HEK293 (cell line): ENCODE measurements around the gene GAL3ST3.

ENCODE experiments used
- EGR2 ChIP-seq: fragments of 450-650 bp; formaldehyde crosslinking; IDR thresholded peaks from 2 replicates; pipeline ENCODE4 v1.5.1; 2016; ENCODE audit warnings: low read depth, missing biosample characterization, missing genetic modification characterization
- GLIS2 ChIP-seq: fragments of 450-650 bp; formaldehyde crosslinking; IDR thresholded peaks from 2 replicates; pipeline ENCODE4 v1.5.1; 2016; ENCODE audit warnings: missing biosample characterization, missing genetic modification characterization
- HOXC10 ChIP-seq: sonication (generic); formaldehyde crosslinking; IDR thresholded peaks from 2 replicates; pipeline ENCODE4 v1.8.1; 2023; ENCODE audit warnings: mild to moderate bottlenecking, missing genetic modification reagents
- MYNN ChIP-seq: fragments of 450-650 bp; formaldehyde crosslinking; IDR thresholded peaks from 2 replicates; pipeline ENCODE4 v1.5.1; 2016; ENCODE audit warnings: missing biosample characterization, missing genetic modification characterization, borderline replicate concordance
- OSR2 ChIP-seq: fragments of 450-650 bp; formaldehyde crosslinking; IDR thresholded peaks from 2 replicates; pipeline ENCODE4 v1.5.1; 2016; ENCODE audit warnings: missing biosample characterization, missing genetic modification characterization
- OVOL3 ChIP-seq: fragments of 450-650 bp; formaldehyde crosslinking; IDR thresholded peaks from 2 replicates; pipeline ENCODE4 v1.5.1; 2016; ENCODE audit warnings: missing biosample characterization, missing genetic modification characterization
- SP3 ChIP-seq: fragments of 450-650 bp; formaldehyde crosslinking; IDR thresholded peaks from 2 replicates; pipeline ENCODE4 v1.5.1; 2016; ENCODE audit warnings: missing biosample characterization, missing genetic modification characterization
- WT1 ChIP-seq: fragments of 450-650 bp; formaldehyde crosslinking; IDR thresholded peaks from 2 replicates; pipeline ENCODE4 v1.5.1; 2016; ENCODE audit warnings: missing biosample characterization, missing genetic modification characterization
- YY1 ChIP-seq: fragments of 450-650 bp; formaldehyde crosslinking; IDR thresholded peaks from 2 replicates; pipeline ENCODE4 v1.5.1; 2018; ENCODE audit warnings: missing biosample characterization, missing genetic modification characterization
- ZBTB20 ChIP-seq: fragments of 450-650 bp; formaldehyde crosslinking; IDR thresholded peaks from 2 replicates; pipeline ENCODE4 v1.5.1; 2016; ENCODE audit warnings: missing biosample characterization, missing genetic modification characterization
- ZFP37 ChIP-seq: fragments of 450-650 bp; formaldehyde crosslinking; IDR thresholded peaks from 2 replicates; pipeline ENCODE4 v1.5.1; 2016; ENCODE audit warnings: missing biosample characterization, missing genetic modification characterization
- ZFP69B ChIP-seq: fragments of 450-650 bp; formaldehyde crosslinking; IDR thresholded peaks from 2 replicates; pipeline ENCODE4 v1.5.1; 2016; ENCODE audit warnings: missing biosample characterization, missing genetic modification characterization
- ZNF112 ChIP-seq: fragments of 450-650 bp; formaldehyde crosslinking; IDR thresholded peaks from 2 replicates; pipeline ENCODE4 v1.5.0; 2017; ENCODE audit warnings: missing biosample characterization, missing genetic modification characterization
- ZNF155 ChIP-seq: fragments of 450-650 bp; formaldehyde crosslinking; IDR thresholded peaks from 2 replicates; pipeline ENCODE4 v1.5.1; 2016; ENCODE audit warnings: missing biosample characterization, missing genetic modification characterization
- ZNF2 ChIP-seq: fragments of 450-650 bp; formaldehyde crosslinking; IDR thresholded peaks from 2 replicates; pipeline ENCODE4 v1.5.1; 2016; ENCODE audit warnings: missing biosample characterization, missing genetic modification characterization
- ZNF221 ChIP-seq: fragments of 450-650 bp; formaldehyde crosslinking; IDR thresholded peaks from 2 replicates; pipeline ENCODE4 v1.5.1; 2017; ENCODE audit warnings: missing biosample characterization, missing genetic modification characterization, borderline replicate concordance
- ZNF335 ChIP-seq: fragments of 450-650 bp; formaldehyde crosslinking; conservative IDR thresholded peaks from 2 replicates; pipeline ENCODE4 v1.5.1; 2016; ENCODE audit warnings: missing biosample characterization, missing genetic modification characterization
- ZNF366 ChIP-seq: fragments of 450-650 bp; formaldehyde crosslinking; conservative IDR thresholded peaks from 2 replicates; pipeline ENCODE4 v1.5.1; 2016; ENCODE audit warnings: missing biosample characterization, missing genetic modification characterization
- ZNF423 ChIP-seq: fragments of 450-650 bp; formaldehyde crosslinking; IDR thresholded peaks from 2 replicates; pipeline ENCODE4 v1.5.1; 2016; ENCODE audit warnings: missing biosample characterization, missing genetic modification characterization
- ZNF48 ChIP-seq: fragments of 450-650 bp; formaldehyde crosslinking; IDR thresholded peaks from 2 replicates; pipeline ENCODE4 v1.5.1; 2016; ENCODE audit warnings: missing biosample characterization, missing genetic modification characterization
- ZNF514 ChIP-seq: fragments of 450-650 bp; formaldehyde crosslinking; IDR thresholded peaks from 2 replicates; pipeline ENCODE4 v1.5.1; 2016; ENCODE audit warnings: missing biosample characterization, missing genetic modification characterization
- ZNF548 ChIP-seq: fragments of 450-650 bp; formaldehyde crosslinking; IDR thresholded peaks from 2 replicates; pipeline ENCODE4 v1.5.1; 2016; ENCODE audit warnings: missing biosample characterization, missing genetic modification characterization
- ZNF555 ChIP-seq: fragments of 450-650 bp; formaldehyde crosslinking; conservative IDR thresholded peaks from 2 replicates; pipeline ENCODE4 v1.5.1; 2017; ENCODE audit warnings: missing biosample characterization, mild to moderate bottlenecking, missing genetic modification characterization, inconsistent platforms
- ZNF560 ChIP-seq: fragments of 450-650 bp; formaldehyde crosslinking; IDR thresholded peaks from 2 replicates; pipeline ENCODE4 v1.5.1; 2017; ENCODE audit warnings: missing biosample characterization, missing genetic modification characterization, borderline replicate concordance
- ZNF561 ChIP-seq: fragments of 450-650 bp; IDR thresholded peaks from 2 replicates; pipeline ENCODE4 v1.5.1; 2018; ENCODE audit warnings: missing biosample characterization, missing genetic modification characterization, borderline replicate concordance
- ZSCAN30 ChIP-seq: fragments of 450-650 bp; IDR thresholded peaks from 2 replicates; pipeline ENCODE4 v1.5.1; 2018; ENCODE audit warnings: missing biosample characterization, mild to moderate bottlenecking, missing genetic modification characterization, moderate library complexity
- TF ChIP-seq, protein P1 (sequence below): fragments of 450-650 bp; formaldehyde crosslinking; IDR thresholded peaks from 2 replicates; pipeline ENCODE4 v1.5.1; 2016; ENCODE audit warnings: missing biosample characterization, missing genetic modification characterization
- TF ChIP-seq, protein P2 (sequence below): fragments of 450-650 bp; formaldehyde crosslinking; IDR thresholded peaks from 2 replicates; pipeline ENCODE4 v1.5.1; 2016; ENCODE audit warnings: missing biosample characterization, missing genetic modification characterization, low read depth
- TF ChIP-seq, protein P3 (sequence below): fragments of 450-650 bp; formaldehyde crosslinking; IDR thresholded peaks from 2 replicates; pipeline ENCODE4 v1.5.1; 2016; ENCODE audit warnings: missing biosample characterization, missing genetic modification characterization, low read depth
- TF ChIP-seq, protein P4 (sequence below): fragments of 450-650 bp; formaldehyde crosslinking; optimal IDR thresholded peaks from 2 replicates; pipeline ENCODE3; 2016; ENCODE audit warnings: missing biosample characterization, mild to moderate bottlenecking, missing genetic modification characterization
- TF ChIP-seq, protein P5 (sequence below): fragments of 450-650 bp; formaldehyde crosslinking; IDR thresholded peaks from 2 replicates; pipeline ENCODE4 v1.5.1; 2017; ENCODE audit warnings: missing biosample characterization, missing genetic modification characterization
- TF ChIP-seq, protein P6 (sequence below): fragments of 450-650 bp; formaldehyde crosslinking; IDR thresholded peaks from 2 replicates; pipeline ENCODE4 v1.5.1; 2016; ENCODE audit warnings: missing biosample characterization, missing genetic modification characterization

Gene GAL3ST3

DNA sequence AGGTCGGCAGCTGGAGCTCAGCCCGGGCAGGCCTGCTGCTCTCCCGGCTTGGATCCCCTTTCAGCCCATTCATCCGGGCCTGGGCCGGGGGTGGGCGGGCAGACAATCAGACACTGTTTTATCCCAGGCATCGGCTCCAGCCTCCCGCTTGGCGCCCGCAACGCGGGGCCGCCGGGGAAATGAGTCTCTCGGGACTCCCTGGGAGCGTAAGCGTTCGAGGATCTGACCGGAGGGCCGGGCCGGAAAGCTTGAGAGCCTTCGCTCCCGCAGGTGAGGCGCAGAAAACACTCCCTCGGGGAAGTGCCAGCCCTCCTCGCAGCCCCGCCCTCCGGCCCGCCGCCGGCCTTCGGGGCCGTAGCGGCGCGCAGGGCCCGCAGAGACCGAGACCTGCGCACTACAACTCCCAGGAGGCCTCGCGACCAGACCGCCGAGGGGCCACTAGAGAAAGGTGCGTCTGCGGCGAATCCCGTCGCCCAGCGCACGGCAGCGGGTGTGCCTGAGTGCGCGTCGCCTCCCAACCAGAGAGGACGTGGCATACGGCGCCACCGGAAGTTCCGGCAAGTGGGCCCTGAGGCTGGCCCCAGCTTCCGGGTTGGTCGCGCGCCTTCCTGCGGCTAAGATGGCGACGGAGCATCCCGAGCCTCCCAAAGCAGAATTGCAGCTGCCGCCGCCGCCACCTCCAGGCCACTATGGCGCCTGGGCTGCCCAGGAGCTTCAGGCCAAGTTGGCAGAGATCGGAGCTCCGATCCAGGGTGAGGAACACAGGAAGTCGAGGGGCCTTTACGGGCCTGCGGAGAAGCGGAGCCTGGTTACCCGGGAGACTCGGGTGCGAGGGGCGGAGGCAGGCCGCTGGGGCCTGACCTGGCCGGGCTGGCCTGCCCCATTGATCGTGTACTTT lies 3.1 kb upstream of the GAL3ST3 start, which contains the start of gene SF3B2 (continued):
- TF ChIP-seq, protein P1, sequence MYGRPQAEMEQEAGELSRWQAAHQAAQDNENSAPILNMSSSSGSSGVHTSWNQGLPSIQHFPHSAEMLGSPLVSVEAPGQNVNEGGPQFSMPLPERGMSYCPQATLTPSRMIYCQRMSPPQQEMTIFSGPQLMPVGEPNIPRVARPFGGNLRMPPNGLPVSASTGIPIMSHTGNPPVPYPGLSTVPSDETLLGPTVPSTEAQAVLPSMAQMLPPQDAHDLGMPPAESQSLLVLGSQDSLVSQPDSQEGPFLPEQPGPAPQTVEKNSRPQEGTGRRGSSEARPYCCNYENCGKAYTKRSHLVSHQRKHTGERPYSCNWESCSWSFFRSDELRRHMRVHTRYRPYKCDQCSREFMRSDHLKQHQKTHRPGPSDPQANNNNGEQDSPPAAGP (tag by site-specific recombination) = no peak; the same call in 1 of the 2 replicates
- TF ChIP-seq OSR2 (tag by site-specific recombination) (no peak), ZNF335 (tag by site-specific recombination) (peak; percentile 96), ZFP37 (tag by site-specific recombination) (0 out of 2 replicates have a peak, but pooled peaks have one; percentile 23), ZNF423 (tag by site-specific recombination) (0 out of 2 replicates have a peak, but pooled peaks have one; percentile 19), EGR2 (peak; percentile 9; the same call in 1 of the 2 replicates), ZNF560 (tag by site-specific recombination) (no peak), GLIS2 (tag by site-specific recombination) (peak; percentile 31; the same call in 1 of the 2 replicates), ZNF366 (tag by site-specific recombination) (no peak), HOXC10 (CRISPR knock-in tag) (no peak), ZFP69B (tag by site-specific recombination) (peak; percentile 51; the same call in 1 of the 2 replicates), ZNF555 (tag by site-specific recombination) (no peak), ZNF2 (peak; percentile 38; the same call in 1 of the 2 replicates), SP3 (peak; percentile 80), ZNF514 (tag by site-specific recombination) (no peak), ZSCAN30 (tag by site-specific recombination) (peak; percentile 61; the same call in 1 of the 2 replicates), YY1 (peak; percentile 88), OVOL3 (tag by site-specific recombination) (no peak), ZNF221 (tag by site-specific recombination) (no peak), ZNF48 (tag by site-specific recombination) (no peak), ZNF561 (tag by site-specific recombination) (no peak; the same call in 1 of the 2 replicates), ZNF155 (tag by site-specific recombination) (no peak), ZNF112 (tag by site-specific recombination) (no peak), ZNF548 (tag by site-specific recombination) (no peak), MYNN (no peak), ZBTB20 (tag by site-specific recombination) (peak; percentile 69), WT1 (no peak)
- TF ChIP-seq, protein P2, sequence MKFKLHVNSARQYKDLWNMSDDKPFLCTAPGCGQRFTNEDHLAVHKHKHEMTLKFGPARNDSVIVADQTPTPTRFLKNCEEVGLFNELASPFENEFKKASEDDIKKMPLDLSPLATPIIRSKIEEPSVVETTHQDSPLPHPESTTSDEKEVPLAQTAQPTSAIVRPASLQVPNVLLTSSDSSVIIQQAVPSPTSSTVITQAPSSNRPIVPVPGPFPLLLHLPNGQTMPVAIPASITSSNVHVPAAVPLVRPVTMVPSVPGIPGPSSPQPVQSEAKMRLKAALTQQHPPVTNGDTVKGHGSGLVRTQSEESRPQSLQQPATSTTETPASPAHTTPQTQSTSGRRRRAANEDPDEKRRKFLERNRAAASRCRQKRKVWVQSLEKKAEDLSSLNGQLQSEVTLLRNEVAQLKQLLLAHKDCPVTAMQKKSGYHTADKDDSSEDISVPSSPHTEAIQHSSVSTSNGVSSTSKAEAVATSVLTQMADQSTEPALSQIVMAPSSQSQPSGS (tag by site-specific recombination) = no peak
- TF ChIP-seq, protein P3, sequence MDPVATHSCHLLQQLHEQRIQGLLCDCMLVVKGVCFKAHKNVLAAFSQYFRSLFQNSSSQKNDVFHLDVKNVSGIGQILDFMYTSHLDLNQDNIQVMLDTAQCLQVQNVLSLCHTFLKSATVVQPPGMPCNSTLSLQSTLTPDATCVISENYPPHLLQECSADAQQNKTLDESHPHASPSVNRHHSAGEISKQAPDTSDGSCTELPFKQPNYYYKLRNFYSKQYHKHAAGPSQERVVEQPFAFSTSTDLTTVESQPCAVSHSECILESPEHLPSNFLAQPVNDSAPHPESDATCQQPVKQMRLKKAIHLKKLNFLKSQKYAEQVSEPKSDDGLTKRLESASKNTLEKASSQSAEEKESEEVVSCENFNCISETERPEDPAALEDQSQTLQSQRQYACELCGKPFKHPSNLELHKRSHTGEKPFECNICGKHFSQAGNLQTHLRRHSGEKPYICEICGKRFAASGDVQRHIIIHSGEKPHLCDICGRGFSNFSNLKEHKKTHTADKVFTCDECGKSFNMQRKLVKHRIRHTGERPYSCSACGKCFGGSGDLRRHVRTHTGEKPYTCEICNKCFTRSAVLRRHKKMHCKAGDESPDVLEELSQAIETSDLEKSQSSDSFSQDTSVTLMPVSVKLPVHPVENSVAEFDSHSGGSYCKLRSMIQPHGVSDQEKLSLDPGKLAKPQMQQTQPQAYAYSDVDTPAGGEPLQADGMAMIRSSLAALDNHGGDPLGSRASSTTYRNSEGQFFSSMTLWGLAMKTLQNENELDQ (tag by site-specific recombination) = no peak
- TF ChIP-seq, protein P4, sequence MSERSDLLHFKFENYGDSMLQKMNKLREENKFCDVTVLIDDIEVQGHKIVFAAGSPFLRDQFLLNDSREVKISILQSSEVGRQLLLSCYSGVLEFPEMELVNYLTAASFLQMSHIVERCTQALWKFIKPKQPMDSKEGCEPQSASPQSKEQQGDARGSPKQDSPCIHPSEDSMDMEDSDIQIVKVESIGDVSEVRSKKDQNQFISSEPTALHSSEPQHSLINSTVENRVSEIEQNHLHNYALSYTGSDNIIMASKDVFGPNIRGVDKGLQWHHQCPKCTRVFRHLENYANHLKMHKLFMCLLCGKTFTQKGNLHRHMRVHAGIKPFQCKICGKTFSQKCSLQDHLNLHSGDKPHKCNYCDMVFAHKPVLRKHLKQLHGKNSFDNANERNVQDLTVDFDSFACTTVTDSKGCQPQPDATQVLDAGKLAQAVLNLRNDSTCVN (tag by site-specific recombination) = peak; percentile 96
- TF ChIP-seq, protein P5, sequence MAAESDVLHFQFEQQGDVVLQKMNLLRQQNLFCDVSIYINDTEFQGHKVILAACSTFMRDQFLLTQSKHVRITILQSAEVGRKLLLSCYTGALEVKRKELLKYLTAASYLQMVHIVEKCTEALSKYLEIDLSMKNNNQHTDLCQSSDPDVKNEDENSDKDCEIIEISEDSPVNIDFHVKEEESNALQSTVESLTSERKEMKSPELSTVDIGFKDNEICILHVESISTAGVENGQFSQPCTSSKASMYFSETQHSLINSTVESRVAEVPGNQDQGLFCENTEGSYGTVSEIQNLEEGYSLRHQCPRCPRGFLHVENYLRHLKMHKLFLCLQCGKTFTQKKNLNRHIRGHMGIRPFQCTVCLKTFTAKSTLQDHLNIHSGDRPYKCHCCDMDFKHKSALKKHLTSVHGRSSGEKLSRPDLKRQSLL (tag by site-specific recombination) = no peak
- TF ChIP-seq, protein P6, sequence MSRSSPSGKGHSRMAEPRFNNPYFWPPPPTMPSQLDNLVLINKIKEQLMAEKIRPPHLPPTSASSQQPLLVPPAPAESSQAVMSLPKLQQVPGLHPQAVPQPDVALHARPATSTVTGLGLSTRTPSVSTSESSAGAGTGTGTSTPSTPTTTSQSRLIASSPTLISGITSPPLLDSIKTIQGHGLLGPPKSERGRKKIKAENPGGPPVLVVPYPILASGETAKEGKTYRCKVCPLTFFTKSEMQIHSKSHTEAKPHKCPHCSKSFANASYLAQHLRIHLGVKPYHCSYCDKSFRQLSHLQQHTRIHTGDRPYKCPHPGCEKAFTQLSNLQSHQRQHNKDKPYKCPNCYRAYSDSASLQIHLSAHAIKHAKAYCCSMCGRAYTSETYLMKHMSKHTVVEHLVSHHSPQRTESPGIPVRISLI (tag by site-specific recombination) = no peak
